Measurements from ENCODE around the gene HSD3B1. TPM values are rescaled to one million over a fixed set of nuclear protein-coding genes. Genes with fewer than 3 reads are reported as not detected.

HSD3B1 gene
- total RNA-seq, 2 experiments from 2014 or later, result not detected

- ATAC-seq (ENCODE audit: poor library complexity) (no peak), DNase-seq (no peak)
- Mint-ChIP-seq H3K4me3 (no peak overlapping the region), H3K4me1 (ENCODE audit: low read depth) (no peaks in the 10 kb centered on the region), H3K27me3 (peaks cover 8% of the 10 kb centered on the region), H3K27ac (no peak overlapping the region), H3K9me3 (no peaks in the 10 kb centered on the region), H3K36me3 (ENCODE audit: low read depth) (no peaks in the 10 kb centered on the region)
- Histone ChIP-seq H3K4me1 (ENCODE audit: insufficient read depth, low read length) (no peaks in the 10 kb centered on the region), H3K36me3 (ENCODE audit: insufficient read depth, low read length) (no peaks in the 10 kb centered on the region), H3K27me3 (ENCODE audit: control insufficient read depth in 1 of 2, insufficient read depth in 2 of 2, low read length in 2 of 2) (peaks cover 0 to 2% of the 10 kb centered on the region in 2 experiments), H3K9me3 (ENCODE audit: control insufficient read depth in 1 of 2, insufficient read depth in 1 of 2, low read length in 2 of 2) (no peaks in the 10 kb centered on the region), H3K27ac (ENCODE audit: low read depth in 1 of 2, low read length in 2 of 2) (no peak overlapping the region), H3K4me3 (ENCODE audit: low read length) (no peak overlapping the region)
- CTCF ChIA-PET, result no interaction called here
- intact Hi-C loops (cut with DNase I, micrococcal nuclease), result no loop called here
- POLR2A ChIA-PET, result no interaction called here
- no peak for TF ChIP-seq CTCF (IDR thresholded peaks at IDR 0.05)
Measured at GRCh38 chr1:119469741-119470140, 37.3 kb upstream of the HSD3B1 start.

- H3K27me3 Mint-ChIP-seq, result peaks cover 8% of the 10 kb centered on the region
Measured at GRCh38 chr1:119470377-119470776, 36.6 kb upstream of the HSD3B1 start.

GRCh38 chr1:119470958-119471357 lies 36.1 kb upstream of the HSD3B1 start:
- H3K27ac ChIP-seq (ENCODE audit: low read depth in 1 of 2, low read length in 2 of 2), result no peak overlapping the region
- Mint-ChIP-seq H3K9me3 (no peaks in the 10 kb centered on the region), H3K36me3 (ENCODE audit: low read depth) (no peaks in the 10 kb centered on the region), H3K27ac (no peak overlapping the region), H3K4me1 (ENCODE audit: low read depth) (no peaks in the 10 kb centered on the region), H3K4me3 (no peak overlapping the region), H3K27me3 (peaks cover 8% of the 10 kb centered on the region)
- intact Hi-C loops (cut with DNase I, micrococcal nuclease), result no loop called here
- ChIA-PET POLR2A (no interaction called here), CTCF (no interaction called here)
- no peaks in the 10 kb centered on the region for H3K36me3 ChIP-seq (ENCODE audit: insufficient read depth, low read length)
- DNase-seq (no peak), ATAC-seq (ENCODE audit: poor library complexity) (no peak)
- no peaks in the 10 kb centered on the region for H3K9me3 ChIP-seq (ENCODE audit: control insufficient read depth in 1 of 2, insufficient read depth in 1 of 2, low read length in 2 of 2)
- no peaks in the 10 kb centered on the region for H3K4me1 ChIP-seq (ENCODE audit: insufficient read depth, low read length)
- H3K27me3 ChIP-seq (ENCODE audit: control insufficient read depth in 1 of 2, insufficient read depth in 2 of 2, low read length in 2 of 2), result peaks cover 0 to 2% of the 10 kb centered on the region in 2 experiments
- no peak for TF ChIP-seq CTCF (IDR thresholded peaks at IDR 0.05)
- no peak overlapping the region for H3K4me3 ChIP-seq (ENCODE audit: low read length)

More at GRCh38 chr1:119470377-119470776, 36.6 kb upstream of the HSD3B1 start:
- POLR2A ChIA-PET, result no interaction called here
- no peak for DNase-seq
- Mint-ChIP-seq H3K27ac (no peak overlapping the region), H3K4me1 (ENCODE audit: low read depth) (no peaks in the 10 kb centered on the region), H3K4me3 (no peak overlapping the region), H3K9me3 (no peaks in the 10 kb centered on the region), H3K36me3 (ENCODE audit: low read depth) (no peaks in the 10 kb centered on the region)
- Histone ChIP-seq H3K9me3 (ENCODE audit: control insufficient read depth in 1 of 2, insufficient read depth in 1 of 2, low read length in 2 of 2) (no peaks in the 10 kb centered on the region), H3K27me3 (ENCODE audit: control insufficient read depth in 1 of 2, insufficient read depth in 2 of 2, low read length in 2 of 2) (peaks cover 0 to 2% of the 10 kb centered on the region in 2 experiments), H3K4me3 (ENCODE audit: low read length) (no peak overlapping the region), H3K27ac (ENCODE audit: low read depth in 1 of 2, low read length in 2 of 2) (no peak overlapping the region), H3K36me3 (ENCODE audit: insufficient read depth, low read length) (no peaks in the 10 kb centered on the region), H3K4me1 (ENCODE audit: insufficient read depth, low read length) (no peaks in the 10 kb centered on the region)
- intact Hi-C loops (cut with DNase I, micrococcal nuclease), result no loop called here
- TF ChIP-seq CTCF (IDR thresholded peaks at IDR 0.05), result no peak
- ATAC-seq (ENCODE audit: poor library complexity), result no peak
- CTCF ChIA-PET, result no interaction called here
